Muscle of leg (tissue), 11 donors: ENCODE data around the gene PPP1R3E. TPM values are rescaled to one million over a fixed set of nuclear protein-coding genes. Genes with fewer than 3 reads are reported as not detected.

Experiments used
- DNase-seq: peaks from one replicate; pipeline ENCODE4 v3.0.0; 2013
- H3K27ac ChIP-seq: one replicate; pipeline ENCODE4 v1.5.1; 2013; ENCODE audit warnings: mild to moderate bottlenecking, low read length, control low read depth
- H3K27me3 ChIP-seq: one replicate; pipeline ENCODE4 v1.6.1; 2013; ENCODE audit warnings: low read length; ENCODE audit not compliant: control insufficient read depth, insufficient read depth
- H3K36me3 ChIP-seq: one replicate; pipeline ENCODE4 v1.6.1; 2013; ENCODE audit warnings: low read length; ENCODE audit not compliant: control insufficient read depth, insufficient read depth
- H3K4me1 ChIP-seq: one replicate; pipeline ENCODE4 v1.6.1; 2013; ENCODE audit warnings: low read length; ENCODE audit not compliant: control insufficient read depth, insufficient read depth
- H3K4me3 ChIP-seq: one replicate; pipeline ENCODE4 v1.5.1; 2013; ENCODE audit warnings: low read length, control low read depth
- H3K9me3 ChIP-seq: replicated peaks from 2 replicates; pipeline ENCODE4 v1.6.1; 2013; ENCODE audit warnings: low read depth, low read length; ENCODE audit not compliant: control insufficient read depth
- WGBS: methylation state at CpG from one replicate; pipeline ENCODE4 v1.1.5; 2013; ENCODE audit warnings: missing lambda C conversion rate; ENCODE audit not compliant: insufficient coverage; 5-methylcytosine and 5-hydroxymethylcytosine counted together
- polyA plus RNA-seq, 8 donors: library from polyadenylated mRNA; unstranded; fragments of 120-200 nt; gene quantifications; one replicate each; pipeline versions ENCODE4 v1.2.1 to v1.2.3, GENCODE V29; 2013; ENCODE audit warnings: inconsistent platforms in 1 of 8, low replicate concordance in 1 of 8; ENCODE audit not compliant: insufficient read length in 8 of 8, insufficient read depth in 1 of 8
- total RNA-seq: library from RNA; stranded (reverse); fragments of 120-200 nt; gene quantifications from one replicate; pipeline ENCODE4 v1.2.4, GENCODE V29; 2013

The PPP1R3E gene
- total and polyA plus RNA-seq, 9 donors, result 7.5 to 19.2 (median 12.0) TPM

- no peaks in the 10 kb centered on the region for H3K27me3 ChIP-seq
- peaks cover 40% of the 10 kb centered on the region for H3K36me3 ChIP-seq
- no peaks in the 10 kb centered on the region for H3K9me3 ChIP-seq
- peak overlapping the region; percentile 81 for H3K4me3 ChIP-seq
- H3K27ac ChIP-seq, result peak overlapping the region; percentile 97
- WGBS, result 83% methylated on average over 15 of the region's 22 CpGs
- peaks cover 31% of the 10 kb centered on the region for H3K4me1 ChIP-seq
- DNase-seq, result no peak
These were observed 5.3 kb upstream of the PPP1R3E start for GRCh38 chr14:23307687-23308644.

GRCh38 chr14:23307146-23307530 is 4.5 kb upstream of the PPP1R3E start:
- 0% methylated on average over 2 of the region's 5 CpGs for WGBS
- H3K36me3 ChIP-seq, result peaks cover 40% of the 10 kb centered on the region
- DNase-seq, result peak; percentile 52

GRCh38 chr14:23306412-23307145 is 3.9 kb upstream of the PPP1R3E start, which contains the start of gene BCL2L2:
BCL2L2 (plus strand) TSS chr14:23306833; CDS start chr14:23307768, 935 bp downstream.
- Histone ChIP-seq H3K27ac (peak within 1 kb of the TSS; percentile 97), H3K9me3 (no peaks in the 10 kb centered on the region), H3K4me1 (peaks cover 35% of the 10 kb centered on the region), H3K36me3 (peaks cover 35% of the 10 kb centered on the region), H3K4me3 (peak within 1 kb of the TSS; percentile 81), H3K27me3 (no peaks in the 10 kb centered on the region)
- WGBS, result under 1% methylated on average over 18 of the region's 24 CpGs
- peak; percentile 96 for DNase-seq

More at GRCh38 chr14:23307146-23307530, 4.5 kb upstream of the PPP1R3E start:
- Histone ChIP-seq H3K27ac (peak overlapping the region; percentile 97), H3K27me3 (no peaks in the 10 kb centered on the region), H3K9me3 (no peaks in the 10 kb centered on the region), H3K4me1 (peaks cover 35% of the 10 kb centered on the region), H3K4me3 (peak overlapping the region; percentile 81)

GRCh38 chr14:23301969-23302289 is 730 bp downstream of the PPP1R3E start:
- Histone ChIP-seq H3K4me1 (peaks cover 26% of the 10 kb centered on the region), H3K27me3 (no peaks in the 10 kb centered on the region), H3K36me3 (peaks cover 24% of the 10 kb centered on the region), H3K27ac (peak overlapping the region; percentile 96), H3K9me3 (no peaks in the 10 kb centered on the region), H3K4me3 (peak overlapping the region; percentile 76)
- WGBS, result under 1% methylated on average over 25 of the region's 25 CpGs
- no peak for DNase-seq

GRCh38 chr14:23301288-23301968 is 1.2 kb downstream of the PPP1R3E start:
- under 1% methylated on average over 87 of the region's 87 CpGs for WGBS

GRCh38 chr14:23300687-23301223 is 1.9 kb downstream of the PPP1R3E start:
- Histone ChIP-seq H3K4me3 (peak overlapping the region; percentile 79), H3K4me1 (peaks cover 19% of the 10 kb centered on the region), H3K27ac (peak overlapping the region; percentile 99), H3K27me3 (no peaks in the 10 kb centered on the region), H3K36me3 (peaks cover 25% of the 10 kb centered on the region), H3K9me3 (no peaks in the 10 kb centered on the region)
- 6% methylated on average over 7 of the region's 13 CpGs for WGBS
- DNase-seq, result peak; percentile 55

More at GRCh38 chr14:23301288-23301968, 1.2 kb downstream of the PPP1R3E start:
- peaks cover 25% of the 10 kb centered on the region for H3K4me1 ChIP-seq
- H3K9me3 ChIP-seq, result no peaks in the 10 kb centered on the region
- H3K36me3 ChIP-seq, result peaks cover 25% of the 10 kb centered on the region
- peak overlapping the region; percentile 99 for H3K27ac ChIP-seq
- no peaks in the 10 kb centered on the region for H3K27me3 ChIP-seq
- peak overlapping the region; percentile 79 for H3K4me3 ChIP-seq
- peak; percentile 100 for DNase-seq

- peaks cover 19% of the 10 kb centered on the region for H3K4me1 ChIP-seq
These were observed 2.5 kb downstream of the PPP1R3E start for GRCh38 chr14:23299986-23300686.

GRCh38 chr14:23299211-23299957 is 3.3 kb downstream of the PPP1R3E start:
- Histone ChIP-seq H3K27me3 (no peaks in the 10 kb centered on the region), H3K27ac (no peak overlapping the region), H3K4me3 (no peak overlapping the region), H3K4me1 (peaks cover 24% of the 10 kb centered on the region), H3K9me3 (no peaks in the 10 kb centered on the region), H3K36me3 (peaks cover 25% of the 10 kb centered on the region)
- WGBS, result no CpG with 5 or more reads among the region's 2 CpGs
- DNase-seq, result peak; percentile 52

More at GRCh38 chr14:23299986-23300686, 2.5 kb downstream of the PPP1R3E start:
- Histone ChIP-seq H3K4me3 (peak overlapping the region; percentile 79), H3K36me3 (peaks cover 25% of the 10 kb centered on the region), H3K9me3 (no peaks in the 10 kb centered on the region), H3K27ac (peak overlapping the region; percentile 99), H3K27me3 (no peaks in the 10 kb centered on the region)
- 60% methylated on average over 4 of the region's 10 CpGs for WGBS
- no peak for DNase-seq
